Activated T-cell treated with anti-CD3 and anti-CD28 coated beads, Interleukin-2, amount 50 U/mL, for 4 hours (primary cell): ENCODE measurements around the gene ZBTB5. TPM values are rescaled to one million over a fixed set of nuclear protein-coding genes. Genes with fewer than 3 reads are reported as not detected.
"Not testable (repeated sequence)": the region's sequence is repeated elsewhere in the genome, so short reads cannot be mapped to it uniquely, and the experiment has no call there.

ENCODE experiments used
- ATAC-seq, 2 donors: fragments of 200-7000 bp; cut with Tn5 transposase; one replicate each; pipeline ENCODE4 v1.10.0; 2021
- DNase-seq: peaks from one replicate; pipeline ENCODE4 v3.0.0-alpha.2; 2020
- H3K27me3 Mint-ChIP-seq: one replicate; pipeline ENCODE4 v1.8.0; 2021; ENCODE audit warnings: low read depth, mixed read lengths
- H3K36me3 Mint-ChIP-seq: one replicate; pipeline ENCODE4 v1.8.0; 2022; ENCODE audit warnings: mixed read lengths; ENCODE audit not compliant: insufficient read depth
- H3K4me1 Mint-ChIP-seq: one replicate; pipeline ENCODE4 v1.8.0; 2021; ENCODE audit warnings: low read depth, mixed read lengths
- H3K4me3 Mint-ChIP-seq: one replicate; pipeline ENCODE4 v1.8.0; 2021; ENCODE audit warnings: mild to moderate bottlenecking, moderate library complexity, mixed read lengths
- H3K9me3 Mint-ChIP-seq: one replicate; pipeline ENCODE4 v1.8.0; 2021; ENCODE audit warnings: mixed read lengths
- total RNA-seq, 3 donors: library from RNA; stranded (reverse); gene quantifications; one replicate each; pipeline ENCODE4 v1.2.1, GENCODE V29; 2021

ZBTB5 gene, protein sequence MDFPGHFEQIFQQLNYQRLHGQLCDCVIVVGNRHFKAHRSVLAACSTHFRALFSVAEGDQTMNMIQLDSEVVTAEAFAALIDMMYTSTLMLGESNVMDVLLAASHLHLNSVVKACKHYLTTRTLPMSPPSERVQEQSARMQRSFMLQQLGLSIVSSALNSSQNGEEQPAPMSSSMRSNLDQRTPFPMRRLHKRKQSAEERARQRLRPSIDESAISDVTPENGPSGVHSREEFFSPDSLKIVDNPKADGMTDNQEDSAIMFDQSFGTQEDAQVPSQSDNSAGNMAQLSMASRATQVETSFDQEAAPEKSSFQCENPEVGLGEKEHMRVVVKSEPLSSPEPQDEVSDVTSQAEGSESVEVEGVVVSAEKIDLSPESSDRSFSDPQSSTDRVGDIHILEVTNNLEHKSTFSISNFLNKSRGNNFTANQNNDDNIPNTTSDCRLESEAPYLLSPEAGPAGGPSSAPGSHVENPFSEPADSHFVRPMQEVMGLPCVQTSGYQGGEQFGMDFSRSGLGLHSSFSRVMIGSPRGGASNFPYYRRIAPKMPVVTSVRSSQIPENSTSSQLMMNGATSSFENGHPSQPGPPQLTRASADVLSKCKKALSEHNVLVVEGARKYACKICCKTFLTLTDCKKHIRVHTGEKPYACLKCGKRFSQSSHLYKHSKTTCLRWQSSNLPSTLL
- total RNA-seq: 1 to 10 TPM; 3.9 to 5.2 (median 5.2) TPM

DNA sequence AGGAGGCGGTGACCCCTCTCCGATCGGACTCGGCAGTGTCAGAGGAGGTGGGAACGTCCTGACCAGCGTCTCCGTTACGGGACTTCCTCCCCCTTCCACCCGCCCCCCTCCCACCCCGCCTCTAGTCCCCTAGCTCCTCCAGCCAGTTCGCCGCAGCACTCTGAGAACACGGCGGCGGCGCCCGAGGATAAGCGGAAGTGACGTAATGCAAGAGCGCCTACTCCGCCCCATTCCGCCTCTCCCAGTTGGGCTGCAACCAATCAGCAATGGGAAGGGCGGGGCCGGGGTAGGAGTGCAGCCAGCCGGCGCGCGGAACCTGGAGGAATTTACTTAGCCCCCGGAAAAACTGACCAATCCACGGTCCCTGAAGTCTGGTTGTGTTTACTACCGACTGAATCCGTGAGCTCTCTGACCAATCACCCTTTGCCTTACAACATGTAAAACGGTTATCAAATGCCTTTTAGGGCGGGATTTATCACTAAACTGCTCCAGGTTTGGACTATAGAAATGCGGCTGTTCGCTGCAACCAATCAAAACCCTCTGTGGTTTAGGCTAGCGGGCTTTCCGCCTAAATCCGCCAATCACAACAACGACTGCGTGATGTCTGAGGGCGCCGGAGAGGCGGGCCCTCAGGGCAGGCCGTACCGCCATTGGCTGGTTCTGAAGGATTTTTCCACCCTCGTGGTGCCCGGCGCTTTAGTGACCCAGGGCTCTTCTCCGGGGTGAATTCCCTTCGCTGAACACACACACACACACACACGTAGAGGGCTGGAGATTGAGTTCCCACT is at the start of gene ZBTB5:
Gene ZBTB5, minus strand, starts transcription at position 202 of the 788 bp plus-strand sequence. CDS start 22,899 bp downstream, outside the sequence.
- peak; percentile 98 for DNase-seq
- Mint-ChIP-seq H3K4me3 (peak within 1 kb of the TSS; percentile 92), H3K36me3 (peaks cover 10% of the 10 kb centered on the region), H3K27me3 (no peaks in the 10 kb centered on the region), H3K4me1 (peaks cover 39% of the 10 kb centered on the region), H3K9me3 (no peaks in the 10 kb centered on the region)
- peak; percentile 83 to 84 for ATAC-seq

DNA sequence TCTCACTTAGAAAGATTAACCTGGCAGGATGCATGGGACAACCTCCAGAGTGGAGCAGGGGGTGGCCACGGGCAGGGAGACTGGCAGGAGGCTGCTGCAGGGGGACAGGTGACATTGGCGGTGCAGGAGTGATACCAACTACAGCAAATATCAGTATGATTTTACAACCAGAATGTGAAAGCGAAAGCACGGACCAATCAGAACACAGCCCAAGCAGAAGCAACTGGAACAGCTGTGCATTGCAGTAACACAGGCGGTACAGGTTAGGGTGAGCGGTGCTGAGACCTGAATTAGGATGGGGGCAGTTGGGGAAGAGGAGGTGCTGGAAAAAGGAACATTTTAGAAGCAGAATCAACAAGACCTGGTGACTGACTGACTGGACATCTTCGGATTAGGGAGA is 49.7 kb upstream of the ZBTB5 start:
- no peaks in the 10 kb centered on the region for H3K4me1 Mint-ChIP-seq
- no peak overlapping the region for H3K4me3 Mint-ChIP-seq
- H3K36me3 Mint-ChIP-seq: peaks cover 2% of the 10 kb centered on the region
- DNase-seq (no peak), ATAC-seq (no peak)
- H3K27me3 Mint-ChIP-seq: no peaks in the 10 kb centered on the region
- H3K9me3 Mint-ChIP-seq: no peaks in the 10 kb centered on the region

DNA sequence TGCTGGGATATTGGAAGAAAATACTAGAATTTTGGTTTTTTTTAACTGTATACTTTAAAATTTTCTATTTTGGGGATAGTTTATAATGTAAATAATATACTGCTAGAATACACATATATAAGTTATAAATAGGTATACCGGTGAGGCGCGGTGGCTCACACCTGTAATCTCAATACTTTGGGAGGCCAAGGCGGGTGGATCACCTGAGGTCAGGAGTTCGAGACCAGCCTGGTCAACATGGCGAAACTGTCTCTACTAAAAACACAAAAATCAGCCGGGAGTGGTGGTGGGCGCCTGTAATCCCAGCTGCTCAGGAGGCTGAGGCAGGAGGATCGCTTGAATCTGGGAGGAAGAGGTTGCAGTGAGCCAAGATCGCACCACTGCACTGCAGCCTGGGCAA is 49.2 kb upstream of the ZBTB5 start:
- not testable (repeated sequence) for DNase-seq, H3K4me1 Mint-ChIP-seq, H3K36me3 Mint-ChIP-seq, H3K27me3 Mint-ChIP-seq, H3K9me3 Mint-ChIP-seq, ATAC-seq, H3K4me3 Mint-ChIP-seq

DNA sequence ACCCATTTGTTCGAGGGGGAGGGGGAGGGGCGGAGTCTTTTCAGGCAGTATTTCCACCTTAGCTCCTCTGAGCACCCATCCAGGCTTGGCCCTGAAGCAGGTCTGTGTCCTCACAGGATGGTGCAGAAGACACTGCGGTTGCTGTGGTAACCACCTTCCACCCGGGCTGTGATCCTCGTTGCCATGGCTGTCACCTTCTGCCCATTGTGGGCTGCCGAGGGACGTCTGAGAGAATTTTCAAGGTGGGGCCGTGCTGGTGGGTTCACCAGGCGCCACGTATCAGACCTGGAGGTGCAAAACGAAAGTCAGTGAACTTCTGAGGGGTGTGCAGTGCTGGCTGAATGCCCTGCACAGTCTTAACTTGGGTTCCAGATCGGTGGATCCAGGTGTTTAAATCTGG is 47.2 kb upstream of the ZBTB5 start:
- ATAC-seq: peak in 1 of 2 donors; percentile 34
- DNase-seq: no peak
- no peaks in the 10 kb centered on the region for H3K9me3 Mint-ChIP-seq

DNA sequence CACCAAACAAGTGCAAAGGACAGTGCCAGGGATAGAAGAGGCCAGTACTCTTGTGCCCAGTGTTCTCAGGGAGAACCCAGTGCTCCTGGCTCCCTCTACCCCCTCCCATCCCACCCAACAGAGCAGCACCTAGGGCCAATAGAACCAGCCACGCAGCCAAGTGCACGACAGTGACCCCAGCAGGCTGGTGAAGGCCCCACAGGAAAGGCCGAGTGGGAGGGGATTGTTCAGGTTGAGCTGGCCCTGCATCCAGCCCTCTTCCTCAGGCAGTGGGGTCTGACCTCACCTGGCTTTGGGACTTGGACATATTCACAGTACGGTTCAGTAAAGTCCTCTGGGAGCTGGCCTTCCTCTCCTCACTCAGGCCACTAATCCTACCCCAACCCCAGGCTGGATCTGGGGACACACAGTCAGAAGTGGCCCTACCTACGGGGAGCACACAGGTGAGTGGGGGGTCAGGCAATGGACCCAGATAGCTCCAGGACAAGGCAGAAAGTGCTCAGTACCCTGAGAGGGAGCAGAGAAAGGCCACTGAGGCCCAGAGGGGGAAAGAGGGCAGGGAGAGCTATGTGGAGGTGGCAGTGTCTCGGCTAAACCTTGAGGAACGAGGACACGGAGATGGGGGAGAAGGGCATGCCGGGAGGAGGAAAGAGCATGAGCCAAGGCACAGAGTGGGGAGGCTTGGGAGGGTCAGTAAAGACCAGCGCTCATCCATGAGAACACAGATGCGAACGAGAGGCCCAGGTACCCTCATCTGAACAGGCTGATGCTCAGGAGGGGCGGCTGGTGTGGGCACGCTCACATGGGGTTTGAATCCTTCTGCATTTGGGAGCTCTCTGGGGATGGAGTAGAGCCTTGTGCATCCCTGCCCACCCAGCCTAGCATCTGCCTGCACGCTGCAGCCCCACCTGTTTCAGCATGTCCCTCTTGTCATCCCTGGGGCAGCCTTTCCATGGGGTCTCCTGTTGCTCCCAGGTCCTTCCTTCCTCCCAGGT is 46.1 kb upstream of the ZBTB5 start:
- Mint-ChIP-seq H3K9me3 (no peaks in the 10 kb centered on the region), H3K36me3 (peaks cover 12% of the 10 kb centered on the region)

More for the DNA sequence above, 47.2 kb upstream of the ZBTB5 start:
- no peak overlapping the region for H3K4me3 Mint-ChIP-seq
- H3K27me3 Mint-ChIP-seq: no peaks in the 10 kb centered on the region
- peaks cover 12% of the 10 kb centered on the region for H3K36me3 Mint-ChIP-seq
- no peaks in the 10 kb centered on the region for H3K4me1 Mint-ChIP-seq

DNA sequence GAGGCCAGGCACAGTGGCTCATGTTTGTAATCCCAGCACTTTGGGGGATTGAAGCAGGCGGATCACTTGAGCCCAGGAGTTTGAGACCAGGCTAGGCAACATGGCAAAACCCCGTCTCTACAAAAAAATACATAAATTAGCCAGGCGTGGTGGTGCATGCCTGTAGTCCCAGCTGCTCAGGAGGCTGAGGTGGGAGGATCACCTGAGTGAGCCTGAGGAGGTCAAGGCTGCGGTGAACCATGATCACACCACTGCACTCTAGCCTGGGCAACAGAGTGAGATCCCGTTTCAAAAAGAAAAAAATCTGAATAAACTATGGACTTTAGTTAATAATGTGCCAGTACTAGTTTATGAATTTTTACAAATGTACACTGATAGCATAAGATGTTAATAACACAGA is 44.8 kb upstream of the ZBTB5 start:
- not testable (repeated sequence) for ATAC-seq, DNase-seq, H3K9me3 Mint-ChIP-seq, H3K27me3 Mint-ChIP-seq, H3K4me3 Mint-ChIP-seq, H3K4me1 Mint-ChIP-seq
- peaks cover 16% of the 10 kb centered on the region for H3K36me3 Mint-ChIP-seq

More for the DNA sequence above, 46.1 kb upstream of the ZBTB5 start:
- ATAC-seq (peak in 1 of 2 donors; percentile 54), DNase-seq (no peak)
- Mint-ChIP-seq H3K4me3 (no peak overlapping the region), H3K4me1 (peaks cover 2% of the 10 kb centered on the region), H3K27me3 (no peaks in the 10 kb centered on the region)

DNA sequence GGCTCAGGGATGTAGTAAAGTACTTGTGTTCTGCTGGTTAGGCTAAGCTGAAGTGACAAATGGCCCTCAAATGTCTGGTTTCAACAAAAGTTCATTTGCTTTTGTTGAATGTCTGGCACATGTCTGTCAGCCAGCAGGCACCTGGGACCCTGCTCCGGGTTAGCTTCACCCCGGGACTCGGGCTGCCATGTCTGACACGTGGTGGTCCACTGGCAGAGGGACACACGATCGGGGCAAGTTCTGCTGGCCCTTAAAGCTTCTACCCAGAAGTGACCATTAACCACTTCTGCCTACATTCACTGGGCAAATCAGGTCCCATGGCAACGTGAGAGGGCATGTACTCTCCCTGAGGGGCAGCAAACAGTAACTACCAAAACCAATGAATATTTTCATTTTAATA is 44.3 kb upstream of the ZBTB5 start:
- ATAC-seq (no peak), DNase-seq (no peak)
- H3K4me1 Mint-ChIP-seq: peaks cover 5% of the 10 kb centered on the region
- no peaks in the 10 kb centered on the region for H3K9me3 Mint-ChIP-seq
- no peaks in the 10 kb centered on the region for H3K27me3 Mint-ChIP-seq
- H3K4me3 Mint-ChIP-seq: no peak overlapping the region
- H3K36me3 Mint-ChIP-seq: peaks cover 19% of the 10 kb centered on the region

DNA sequence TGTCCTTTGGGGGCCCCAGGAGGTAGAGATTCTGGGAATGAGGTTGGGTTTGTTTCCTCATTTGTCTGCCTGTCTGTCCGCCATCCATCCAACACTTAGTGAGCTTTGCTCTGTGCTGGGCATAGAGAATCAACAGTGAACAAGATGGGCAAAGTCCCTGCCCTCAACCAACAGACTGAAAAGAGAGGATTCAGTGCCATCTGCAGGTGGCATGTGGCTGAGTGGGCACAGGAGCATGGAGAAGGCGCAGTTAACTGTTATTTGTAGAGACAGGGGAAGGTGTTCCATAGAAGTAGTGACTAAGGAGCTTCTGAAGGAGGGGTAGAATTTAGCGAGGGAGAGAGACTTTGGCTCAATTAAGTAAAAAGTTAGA is 43.6 kb upstream of the ZBTB5 start:
- ATAC-seq (no peak), DNase-seq (no peak)
- Mint-ChIP-seq H3K36me3 (peaks cover 20% of the 10 kb centered on the region), H3K4me1 (peaks cover 7% of the 10 kb centered on the region), H3K9me3 (no peaks in the 10 kb centered on the region), H3K27me3 (no peaks in the 10 kb centered on the region), H3K4me3 (no peak overlapping the region)

DNA sequence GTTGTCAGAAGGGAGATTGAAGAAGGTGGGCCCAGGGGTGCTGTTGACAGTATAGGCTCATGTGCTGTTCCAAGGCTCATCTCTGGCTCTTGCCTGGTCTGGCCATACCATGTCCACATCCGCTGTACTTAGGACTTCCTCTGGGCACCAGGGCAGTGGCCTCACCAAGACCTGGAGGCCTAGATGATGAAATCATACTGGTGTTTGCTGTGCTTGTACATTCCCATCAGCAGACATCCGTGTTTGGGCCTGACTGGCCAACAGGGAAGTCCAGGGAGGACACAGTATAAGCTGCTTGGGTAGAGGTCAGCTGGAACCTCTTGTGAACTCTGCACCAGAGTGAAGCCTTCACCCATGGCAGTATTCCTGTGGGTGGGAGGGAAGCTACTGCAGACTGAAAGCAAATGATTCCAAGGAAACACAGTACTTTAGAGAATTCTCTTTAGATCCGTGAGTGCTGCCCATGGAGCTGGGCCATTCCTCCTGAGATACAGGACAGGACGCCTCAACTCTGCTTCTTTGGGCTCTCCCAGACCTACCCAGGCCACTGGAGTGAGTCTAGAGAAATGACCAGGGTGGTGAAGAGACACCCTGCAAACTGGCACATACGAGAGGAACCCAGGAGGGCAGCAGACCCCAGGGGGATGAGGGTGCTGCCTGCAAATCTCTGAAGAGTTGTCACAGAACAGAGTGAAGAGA is 43.0 kb upstream of the ZBTB5 start:
- ATAC-seq (no peak), DNase-seq (no peak)
- no peak overlapping the region for H3K4me3 Mint-ChIP-seq
- H3K27me3 Mint-ChIP-seq: no peaks in the 10 kb centered on the region
- H3K4me1 Mint-ChIP-seq: peaks cover 12% of the 10 kb centered on the region
- H3K36me3 Mint-ChIP-seq: peaks cover 26% of the 10 kb centered on the region
- H3K9me3 Mint-ChIP-seq: no peaks in the 10 kb centered on the region

DNA sequence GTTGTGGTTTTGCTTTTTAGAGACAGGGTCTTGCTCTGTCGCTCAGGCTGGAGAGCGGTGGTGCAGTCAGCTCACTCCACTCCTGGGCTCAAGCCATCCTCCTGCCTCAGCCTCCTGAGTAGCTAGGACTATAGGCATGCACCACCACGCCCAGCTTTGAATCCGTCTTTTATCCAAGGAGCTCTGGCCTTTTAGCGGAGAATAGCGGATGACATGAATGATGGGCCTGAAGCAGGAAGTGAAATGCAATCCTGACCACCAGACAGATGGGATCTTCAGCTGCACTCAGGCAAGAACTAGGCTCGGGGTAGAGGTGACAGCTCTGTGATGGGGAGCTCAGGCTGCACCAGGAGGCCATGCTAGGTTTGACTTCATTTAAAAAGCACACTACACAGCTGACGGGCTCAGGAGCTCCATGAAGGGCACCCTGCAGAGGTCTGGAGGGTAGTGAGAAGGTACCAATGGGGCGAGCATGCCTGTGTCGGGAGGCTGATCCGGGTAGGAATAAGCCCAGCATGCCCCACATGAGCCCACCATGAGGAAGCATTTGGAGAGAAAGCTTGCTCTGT is 42.4 kb upstream of the ZBTB5 start:
- ATAC-seq (no peak), DNase-seq (no peak)
- Mint-ChIP-seq H3K9me3 (no peaks in the 10 kb centered on the region), H3K4me3 (no peak overlapping the region), H3K27me3 (no peaks in the 10 kb centered on the region), H3K4me1 (peaks cover 16% of the 10 kb centered on the region), H3K36me3 (peaks cover 28% of the 10 kb centered on the region)

DNA sequence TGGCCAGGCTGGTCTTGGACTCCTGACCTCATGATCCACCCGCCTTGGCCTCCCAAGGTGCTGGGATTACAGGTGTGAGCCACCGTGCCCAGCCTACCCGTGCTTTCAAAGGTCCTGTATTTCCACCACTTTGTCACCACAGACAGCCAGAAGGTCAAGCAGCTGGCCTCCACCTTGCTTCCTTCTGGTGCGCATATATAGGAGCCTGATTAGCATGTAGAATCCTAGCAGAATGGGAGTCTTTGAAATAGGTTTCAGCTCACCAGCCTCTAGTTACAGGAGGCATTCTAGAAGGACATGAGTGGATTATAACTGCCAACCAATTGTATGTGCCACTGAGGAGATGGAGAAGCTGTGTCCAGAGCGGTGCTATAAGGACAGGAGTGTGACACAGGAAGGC is 39.4 kb upstream of the ZBTB5 start:
- H3K4me1 Mint-ChIP-seq: peaks cover 23% of the 10 kb centered on the region
- peak overlapping the region; percentile 23 for H3K4me3 Mint-ChIP-seq
- ATAC-seq (no peak), DNase-seq (no peak)
- H3K27me3 Mint-ChIP-seq: no peaks in the 10 kb centered on the region
- H3K36me3 Mint-ChIP-seq: peaks cover 47% of the 10 kb centered on the region
- H3K9me3 Mint-ChIP-seq: no peaks in the 10 kb centered on the region

DNA sequence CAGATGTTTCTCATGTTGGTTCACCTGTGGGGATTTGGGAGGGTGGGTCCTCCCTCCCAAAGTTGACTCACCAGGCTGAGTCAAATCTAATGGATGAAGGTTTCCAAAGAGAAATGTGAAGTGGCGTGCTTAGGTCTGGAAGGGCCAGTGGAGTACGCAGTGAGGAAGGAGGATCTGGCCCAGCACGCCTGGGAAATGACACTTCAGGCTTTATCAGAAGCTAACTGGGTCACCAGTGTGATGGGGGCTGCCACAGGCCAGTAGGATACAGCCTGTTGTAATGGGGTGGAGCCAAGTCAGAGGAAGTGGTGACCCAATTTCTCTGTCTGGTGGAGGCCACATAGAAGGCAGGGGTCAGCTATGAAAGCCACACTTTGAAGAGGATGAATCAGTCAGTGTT is 38.5 kb upstream of the ZBTB5 start:
- Mint-ChIP-seq H3K36me3 (peaks cover 48% of the 10 kb centered on the region), H3K9me3 (no peaks in the 10 kb centered on the region), H3K4me1 (peaks cover 23% of the 10 kb centered on the region), H3K27me3 (no peaks in the 10 kb centered on the region), H3K4me3 (peak overlapping the region; percentile 8)
- no peak for DNase-seq
- ATAC-seq: peak; percentile 49 to 79
